Esophagus mucosa (tissue), 1 donor: ENCODE results near the gene RASSF4. TPM values are rescaled to one million over a fixed set of nuclear protein-coding genes. Genes with fewer than 3 reads are reported as not detected.

ENCODE experiments used
- ATAC-seq: fragments of 200-7000 bp; cut with Tn5 transposase; one replicate; pipeline ENCODE4 v1.9.1; 2020
- total RNA-seq: library from RNA; stranded (reverse); gene quantifications from one replicate; pipeline ENCODE4 v1.2.4, GENCODE V29; 2023
- donor health status: DM: yes; HTN: yes; CAD: no.

The RASSF4 gene
- total RNA-seq, 1 donor from 2014 or later: 2.3 TPM

DNA sequence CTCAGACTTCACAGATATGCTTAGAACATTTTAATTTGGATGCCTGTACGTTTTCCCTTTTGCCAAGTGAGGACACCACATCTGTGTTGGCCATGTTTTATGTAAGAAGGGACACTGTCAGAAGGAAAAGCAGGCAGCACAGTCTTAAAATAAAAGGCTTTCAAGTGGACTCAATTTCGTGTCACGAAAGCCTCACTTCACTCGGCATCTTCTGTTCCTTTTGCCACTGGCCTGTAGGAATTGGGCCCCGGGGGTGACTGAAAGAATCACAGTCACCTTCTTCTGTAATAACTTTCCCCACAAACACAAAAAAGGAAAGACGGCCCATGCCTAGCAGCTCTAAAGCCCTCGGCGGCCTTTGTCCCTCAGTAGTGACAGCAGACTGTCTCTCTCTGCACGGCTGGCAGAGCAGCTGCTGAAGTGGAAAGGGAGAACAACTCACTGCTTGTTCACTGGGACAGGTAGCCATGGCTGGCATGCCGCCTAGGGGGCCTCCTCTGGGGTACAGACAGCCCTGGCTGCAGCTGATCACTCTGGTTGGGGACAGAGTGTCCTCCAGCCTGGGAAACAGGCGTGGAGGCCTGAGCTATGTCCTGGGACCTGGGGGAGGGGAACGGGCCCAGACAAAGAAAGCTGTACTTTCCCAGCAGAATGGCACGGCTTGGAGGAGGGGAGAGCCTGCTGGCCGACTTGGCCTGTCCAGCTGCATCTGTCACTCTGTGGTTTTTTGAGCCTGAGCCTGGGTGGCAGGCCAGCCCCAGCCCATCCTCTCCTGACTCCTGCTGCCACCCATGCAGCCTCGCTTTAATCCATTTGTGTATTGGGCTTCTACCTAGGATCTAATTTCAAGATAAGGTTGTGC is 4.4 kb downstream of the RASSF4 start:
- ATAC-seq: no peak

DNA sequence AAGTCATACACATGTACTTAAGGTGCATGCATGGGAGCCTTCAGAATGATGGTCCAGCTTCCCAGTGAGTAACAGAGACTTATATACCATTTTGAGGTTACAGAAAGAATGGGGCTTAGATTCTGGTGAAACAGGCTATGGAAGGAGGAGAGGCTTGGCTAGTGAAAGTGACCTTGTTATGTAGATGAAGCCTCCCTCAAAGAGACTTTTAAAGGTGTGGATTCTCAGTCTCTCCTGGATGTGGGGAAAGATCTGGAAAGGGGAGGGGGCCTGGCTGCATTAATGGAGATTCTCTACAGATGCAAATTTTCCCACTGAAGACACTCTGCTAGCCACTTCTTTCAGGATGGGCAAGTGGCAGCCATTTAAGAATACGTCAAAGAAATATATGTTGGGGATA is 5.5 kb downstream of the RASSF4 start:
- ATAC-seq: no peak

DNA sequence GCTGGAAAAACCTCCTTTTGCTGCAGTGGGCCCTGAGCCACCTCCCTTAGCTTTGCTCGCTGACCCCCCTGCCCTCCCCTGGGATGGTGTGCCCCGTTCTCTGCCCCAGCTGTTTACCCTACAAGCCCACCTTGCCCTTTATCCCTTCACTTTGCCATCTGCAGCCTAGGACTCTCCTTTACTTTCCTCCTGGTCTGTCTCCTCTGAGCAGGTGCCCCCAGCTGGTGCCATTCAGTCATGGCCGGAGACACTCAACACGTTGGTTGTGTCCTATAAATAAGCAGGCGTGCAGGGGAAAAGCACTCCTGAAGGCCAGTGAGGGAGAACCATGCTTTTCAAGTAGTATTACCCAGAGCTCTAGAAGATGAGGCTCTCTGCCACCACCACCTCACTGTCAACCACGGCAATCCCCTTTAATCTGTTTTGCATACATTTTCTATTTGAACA is 6.1 kb downstream of the RASSF4 start:
- no peak for ATAC-seq

DNA sequence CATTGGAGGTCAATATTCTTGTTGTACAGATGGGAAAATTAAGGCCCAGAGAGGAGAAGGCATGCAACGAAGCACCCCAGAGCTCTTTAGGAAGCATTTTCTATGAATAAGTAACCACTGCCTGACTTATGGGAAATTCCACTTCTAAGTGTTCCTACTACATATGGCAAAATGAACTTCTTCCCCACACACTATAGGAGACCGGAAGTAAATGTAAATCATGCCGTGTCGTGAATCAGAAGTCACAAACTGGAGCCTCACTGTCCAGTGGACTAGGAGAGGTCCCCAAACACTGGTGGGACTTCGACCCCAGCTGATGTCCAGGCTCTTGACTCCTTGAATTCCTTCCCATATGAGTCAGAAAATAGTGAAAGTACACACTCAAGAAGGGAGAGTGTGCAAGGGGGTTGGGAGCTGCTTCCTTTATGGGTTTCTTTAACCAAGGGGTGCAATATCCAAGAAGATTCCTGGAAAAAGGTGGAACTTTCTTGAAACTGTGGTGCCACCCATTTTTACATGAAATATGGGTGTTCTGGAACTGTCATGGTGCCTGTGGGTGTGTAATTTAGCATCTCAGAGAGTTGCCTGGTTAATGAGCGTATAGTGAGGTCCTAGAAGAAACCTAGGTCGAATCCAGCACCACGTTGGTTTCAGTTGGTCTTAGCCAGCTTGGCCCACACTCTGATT is 6.7 kb downstream of the RASSF4 start:
- no peak for ATAC-seq

DNA sequence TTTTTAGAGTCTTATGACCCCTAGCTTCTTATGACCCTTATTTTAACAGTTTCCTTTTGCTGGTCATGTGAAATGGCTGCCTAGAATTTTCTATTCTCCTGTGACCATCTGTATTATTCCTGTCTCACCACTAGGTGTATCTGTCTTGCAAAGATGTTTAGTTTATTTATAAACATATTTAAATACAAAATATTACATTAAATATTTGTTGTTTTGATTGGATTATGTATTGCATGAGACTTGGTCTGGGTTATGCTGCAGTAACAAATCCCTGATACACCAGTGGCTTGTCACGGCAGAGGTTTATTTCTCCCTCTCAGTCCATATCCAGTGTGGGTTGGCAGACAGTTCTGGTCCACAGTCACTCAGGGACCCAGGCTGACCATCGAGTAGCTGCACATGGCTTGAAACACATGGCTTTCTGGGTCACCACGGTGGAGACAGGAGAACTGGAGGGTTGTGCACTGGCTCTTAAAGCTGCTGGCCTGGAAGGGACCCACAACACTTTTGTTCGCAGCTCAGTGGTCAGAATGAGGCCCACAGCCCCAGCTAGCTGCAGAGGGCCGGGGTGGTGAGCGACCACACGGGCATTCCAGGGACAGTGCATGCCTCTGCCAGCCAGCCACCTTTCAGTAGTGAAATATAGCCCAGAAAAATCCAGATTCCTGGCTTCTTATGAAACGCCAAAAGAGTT is 7.4 kb downstream of the RASSF4 start:
- ATAC-seq: no peak

DNA sequence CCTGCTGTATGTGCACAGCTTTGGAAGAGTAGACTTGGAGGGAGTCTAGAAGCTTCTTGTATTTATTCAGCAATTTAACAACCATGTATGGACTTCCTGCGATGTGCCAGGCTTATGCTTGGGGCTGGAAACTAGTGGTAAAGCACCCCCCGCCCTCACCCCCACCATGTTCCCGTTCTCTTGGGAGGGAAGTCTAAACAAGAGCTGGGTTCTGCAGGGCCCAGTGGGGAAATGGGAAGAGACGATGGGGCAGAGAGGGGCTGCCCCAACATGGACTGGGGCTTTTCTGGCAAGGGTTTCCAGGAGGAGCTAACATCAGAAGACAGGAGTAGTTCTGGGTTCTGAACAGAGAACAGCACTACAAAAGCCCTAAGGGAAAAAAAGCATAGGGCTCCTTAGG is 8.0 kb downstream of the RASSF4 start:
- ATAC-seq: no peak

DNA sequence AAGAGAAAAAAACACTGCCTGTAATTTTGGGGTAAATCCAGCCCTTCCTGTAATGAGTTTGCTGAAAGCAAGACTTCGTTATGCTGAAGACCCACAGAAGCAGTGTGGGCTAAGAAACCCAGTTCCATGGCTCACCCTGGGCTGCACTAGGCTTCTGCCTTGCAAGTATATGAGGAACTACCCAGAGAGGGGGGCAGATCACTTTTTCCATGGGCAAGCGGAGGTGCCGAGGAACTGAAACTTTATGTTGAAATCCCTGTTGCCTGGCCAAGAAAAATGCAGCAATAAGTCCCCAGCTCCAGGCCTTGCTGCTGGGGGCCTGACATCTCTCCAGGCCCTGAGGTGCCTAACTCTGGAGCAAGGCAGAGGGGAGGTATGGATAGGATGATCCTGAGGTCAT is 8.5 kb downstream of the RASSF4 start:
- no peak for ATAC-seq

DNA sequence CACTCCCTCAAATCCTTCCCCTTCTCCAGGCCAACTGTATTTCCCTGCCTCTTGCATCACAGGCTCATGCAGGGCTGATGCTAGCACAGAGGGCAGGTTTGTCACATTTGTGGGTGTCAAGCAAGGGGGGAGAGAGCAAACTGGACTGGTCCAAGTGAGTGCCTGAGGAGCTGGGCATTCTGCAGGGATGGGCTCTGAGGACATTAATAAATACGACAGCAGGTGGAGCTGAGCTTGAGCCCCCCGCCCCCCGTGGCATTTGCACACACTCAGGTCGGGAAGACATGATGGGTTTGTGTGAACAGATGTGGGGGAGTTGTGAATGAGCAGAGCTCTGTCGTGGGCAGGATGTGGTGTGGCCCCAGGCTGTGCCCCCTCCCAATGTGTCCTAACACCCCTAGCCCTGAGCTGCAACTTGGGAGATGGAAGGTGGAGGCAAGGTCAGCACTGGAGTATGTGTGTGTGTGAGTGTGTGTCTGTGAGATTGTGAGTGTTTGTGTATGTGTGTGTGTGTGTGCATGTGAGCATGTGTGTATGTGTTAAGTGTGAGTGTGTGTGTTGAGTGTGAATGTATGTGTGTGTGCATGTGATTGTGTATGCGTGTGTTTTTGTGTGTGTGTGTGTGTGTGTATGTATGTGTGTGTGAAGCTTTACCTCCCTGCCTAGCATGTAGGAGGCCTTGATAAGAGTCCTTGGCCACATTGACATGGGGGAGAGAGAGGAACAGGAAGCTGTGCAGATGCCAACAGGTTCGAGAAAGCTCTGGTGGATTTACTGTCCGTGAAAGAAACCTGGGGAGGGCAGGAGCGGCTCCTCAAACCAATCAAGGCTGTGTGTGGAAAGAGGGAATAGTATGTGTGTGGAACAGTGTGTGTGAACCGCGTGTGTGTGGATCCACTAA is 9.1 kb downstream of the RASSF4 start:
- no peak for ATAC-seq

DNA sequence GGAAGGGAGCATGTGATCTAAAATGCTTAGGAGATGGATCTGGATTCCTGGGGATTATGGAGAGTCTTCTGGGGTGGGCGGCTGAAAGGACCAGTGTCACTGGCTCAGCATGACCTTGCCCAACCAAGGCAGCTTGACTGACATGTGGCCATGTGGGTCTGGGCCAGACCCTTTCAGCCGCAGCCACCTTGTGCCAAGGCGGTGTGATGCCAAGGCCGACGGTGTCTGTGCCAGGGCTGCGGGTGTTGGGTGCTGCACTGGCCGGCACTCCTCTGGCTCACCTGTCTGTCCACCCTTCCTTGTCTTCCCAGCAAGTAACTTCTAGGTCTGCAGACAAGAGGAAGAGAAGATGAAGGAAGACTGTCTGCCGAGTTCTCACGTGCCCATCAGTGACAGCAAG is 10.3 kb downstream of the RASSF4 start:
- no peak for ATAC-seq

DNA sequence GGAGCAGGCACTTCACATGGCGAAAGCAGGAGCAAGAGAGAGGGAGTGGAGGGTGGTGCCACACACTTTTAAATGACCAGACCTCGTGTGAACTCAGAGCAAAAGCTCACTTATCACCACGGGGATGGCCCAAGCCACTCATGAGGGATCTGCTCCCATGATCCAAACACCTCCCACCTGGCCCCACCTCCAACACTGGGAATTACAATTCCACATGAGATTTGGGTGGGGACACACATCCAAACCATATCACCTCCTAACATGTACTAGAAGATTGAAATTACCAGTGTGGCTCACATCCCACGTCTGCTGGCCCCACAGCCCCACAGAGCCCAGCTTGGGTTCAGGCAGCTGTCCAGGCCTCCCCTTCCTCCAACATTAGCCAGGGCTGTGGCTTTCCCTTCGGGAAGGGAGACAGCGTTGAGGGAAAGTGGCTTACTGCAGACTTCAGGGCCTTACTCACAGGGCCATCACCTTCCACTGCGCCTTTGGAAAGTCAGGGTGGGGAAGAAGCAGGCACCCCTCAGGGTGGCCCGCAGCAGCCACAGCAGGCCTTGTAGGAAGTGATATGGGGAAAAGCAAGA is 11.3 kb downstream of the RASSF4 start:
- no peak for ATAC-seq

DNA sequence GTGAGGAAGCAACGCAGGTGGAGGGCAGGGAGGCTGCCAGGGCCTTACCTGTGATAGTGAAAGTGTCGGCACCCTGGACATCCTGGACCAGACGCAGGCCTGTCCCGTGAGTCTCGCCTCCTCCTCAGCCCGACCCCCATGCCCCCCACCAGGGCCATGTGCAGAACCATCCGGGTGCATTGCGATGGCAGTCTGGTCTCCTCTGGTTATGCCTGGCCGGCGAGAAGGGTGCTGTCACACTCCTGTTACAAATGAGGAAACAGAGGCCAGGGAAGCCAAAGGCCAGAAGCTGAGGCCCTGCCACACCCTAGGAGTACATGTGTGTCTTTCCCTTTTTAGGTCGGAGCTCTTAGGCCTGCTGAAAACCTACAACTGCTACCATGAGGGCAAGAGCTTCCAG is 11.8 kb downstream of the RASSF4 start:
- no peak for ATAC-seq

DNA sequence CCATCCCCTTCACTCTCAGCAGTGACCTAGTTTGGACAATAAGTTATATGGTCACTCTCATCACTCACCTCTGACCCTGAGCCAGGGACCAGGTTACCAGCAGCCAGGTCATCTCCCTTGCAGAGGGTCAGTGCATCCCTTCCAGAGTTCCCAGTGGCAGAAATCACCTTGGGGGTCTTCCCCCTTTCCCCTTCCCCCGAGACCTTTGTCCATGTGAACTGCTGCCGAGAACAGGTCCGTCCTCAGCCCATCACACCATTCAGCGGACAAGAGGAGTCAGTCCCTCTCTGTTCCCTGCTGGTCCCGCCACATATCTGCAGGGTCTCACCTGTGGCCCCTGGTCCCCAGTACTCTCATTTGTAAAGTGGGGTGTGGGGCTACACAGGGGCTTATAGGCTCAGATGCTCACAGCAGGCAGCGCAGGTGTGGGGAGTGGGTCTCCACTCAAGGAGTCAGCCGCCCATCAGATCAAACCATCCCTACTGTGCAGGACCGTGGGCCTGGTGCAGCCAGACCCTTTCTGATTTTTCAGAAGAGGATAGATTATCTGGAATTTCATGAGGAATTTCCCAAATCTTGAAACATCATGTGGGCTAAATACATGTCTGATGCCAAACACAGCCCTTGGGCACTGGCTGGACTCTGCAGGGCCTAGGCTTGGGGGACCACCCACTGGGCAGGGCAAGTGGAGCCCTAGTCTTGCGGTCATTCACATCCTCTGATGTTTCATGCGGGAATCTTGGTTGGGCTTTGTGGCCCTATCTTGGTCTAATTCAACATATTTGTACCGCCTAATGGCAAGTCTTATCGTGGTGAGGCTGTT is 12.5 kb downstream of the RASSF4 start:
- no peak for ATAC-seq

DNA sequence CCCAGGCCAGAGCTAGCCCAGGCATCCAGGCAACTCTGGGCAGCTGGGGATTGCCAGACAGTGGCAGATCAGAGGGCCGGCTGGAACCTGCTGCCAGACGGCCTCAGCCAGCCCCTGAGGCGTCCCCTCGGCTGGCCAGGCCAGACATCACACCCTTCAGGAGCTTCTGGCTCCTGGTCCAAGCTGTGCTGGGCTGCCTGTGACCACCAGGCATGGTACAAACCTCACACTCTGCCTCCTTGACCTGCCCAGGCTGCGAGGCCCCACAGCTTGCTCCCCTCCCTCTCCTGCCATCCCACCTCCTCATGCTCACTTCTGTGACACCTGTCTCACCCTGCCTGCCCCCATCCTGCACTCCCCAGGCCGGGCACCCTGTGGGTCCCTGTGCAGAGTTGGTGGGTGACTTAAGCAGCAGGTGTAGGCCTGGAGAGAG is 13.3 kb downstream of the RASSF4 start:
- no peak for ATAC-seq

DNA sequence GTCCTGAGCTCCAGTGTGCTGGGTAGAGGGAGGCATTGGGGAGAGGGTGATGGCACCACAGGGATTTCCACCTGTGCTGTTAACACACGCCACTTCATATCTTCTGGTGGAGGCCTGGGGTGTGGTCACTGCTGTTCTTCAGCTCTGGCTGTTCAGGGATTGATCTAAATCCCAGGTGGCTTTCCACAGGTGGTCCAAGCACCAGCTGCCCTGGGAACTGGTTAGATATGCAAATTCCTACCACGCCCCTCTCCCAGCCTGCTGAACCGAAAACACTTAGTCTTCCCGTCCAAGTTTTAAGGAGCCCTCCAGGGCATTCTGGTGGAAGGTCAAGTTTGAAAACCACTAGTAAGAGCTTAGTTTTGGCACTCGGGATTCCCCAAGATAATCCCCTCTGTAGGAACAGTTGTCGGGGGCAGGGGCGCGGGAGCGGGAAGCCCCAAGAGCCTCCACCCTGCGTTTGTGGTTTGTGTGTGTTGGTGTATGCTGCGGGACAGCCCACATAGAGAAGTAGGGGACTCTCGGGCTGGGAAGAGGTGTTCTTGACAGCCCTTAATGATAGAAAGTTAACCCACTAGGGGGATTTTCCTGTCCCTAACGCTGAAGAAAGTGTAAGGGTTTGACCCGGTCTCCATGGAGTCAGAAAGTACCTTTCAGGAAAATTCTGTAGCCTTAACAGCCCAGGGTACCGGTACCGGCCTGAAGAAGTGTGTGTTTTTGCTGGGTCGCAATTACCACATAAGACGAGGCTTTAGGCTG is 13.9 kb downstream of the RASSF4 start:
- ATAC-seq: no peak

DNA sequence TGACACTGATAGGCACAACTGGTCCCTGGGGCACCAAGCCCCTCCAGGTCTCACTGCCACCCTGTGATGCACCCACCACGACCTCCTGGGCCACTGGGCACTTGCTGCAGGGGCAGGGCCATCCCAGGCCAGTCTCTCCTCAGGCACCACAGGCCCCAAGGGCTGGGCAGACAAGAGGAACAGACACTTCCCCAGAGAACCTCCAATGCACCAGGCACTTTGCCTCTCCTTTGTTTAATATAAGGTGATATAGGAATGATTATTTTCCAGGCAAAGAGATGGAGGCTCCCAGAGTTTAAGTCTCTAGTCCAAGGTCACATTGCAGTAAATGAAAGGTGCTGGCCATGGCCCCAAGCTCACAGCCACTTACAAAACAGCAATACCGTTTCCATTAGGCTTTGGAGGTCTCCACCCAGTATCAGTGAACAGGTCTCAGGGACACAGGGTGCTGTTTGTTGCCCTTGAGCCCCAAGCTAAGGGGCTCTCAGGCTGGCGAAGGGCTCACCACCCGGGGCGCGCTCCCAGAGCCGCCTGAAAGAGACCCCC is 14.6 kb downstream of the RASSF4 start:
- ATAC-seq: no peak

DNA sequence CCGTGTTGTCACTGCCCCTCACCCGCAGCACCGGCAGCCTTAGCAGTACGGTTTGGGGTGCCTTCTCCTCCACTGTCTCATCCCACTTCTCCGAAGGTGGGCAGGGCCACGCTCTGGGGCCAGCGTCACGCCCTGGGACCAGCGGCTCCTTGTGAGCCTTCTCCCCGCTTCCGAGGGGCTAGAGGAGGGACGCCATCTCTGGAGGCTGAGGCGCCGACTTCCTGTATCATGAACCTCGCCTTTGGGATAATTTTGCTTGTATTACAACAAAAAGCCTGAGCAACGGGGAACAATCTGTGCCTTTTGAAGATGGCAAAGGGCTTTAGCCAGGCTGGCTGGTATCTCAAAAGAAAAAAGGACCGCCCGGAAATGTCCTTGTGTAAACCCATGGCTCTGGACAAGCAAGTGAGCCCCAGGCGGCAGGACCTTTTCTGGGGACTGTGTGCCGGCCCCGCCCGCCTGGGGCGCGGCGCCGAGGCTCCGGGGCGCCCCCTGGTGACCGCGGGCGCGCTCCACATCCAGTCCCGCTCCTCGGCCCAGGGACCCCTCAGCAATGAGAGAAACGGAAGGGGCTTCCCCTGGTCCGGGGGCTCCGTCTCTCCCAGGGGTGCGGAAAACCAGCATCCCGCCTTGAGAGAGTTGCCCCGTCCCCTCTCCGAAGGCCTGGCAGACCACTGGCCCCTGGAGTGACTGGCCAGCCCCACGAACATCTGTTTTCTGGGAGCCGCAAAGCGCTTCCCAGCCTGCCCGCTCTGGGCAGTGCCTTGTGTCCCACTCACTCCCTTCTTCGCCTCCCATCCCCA is 15.2 kb downstream of the RASSF4 start:
- ATAC-seq: peak; percentile 66

DNA sequence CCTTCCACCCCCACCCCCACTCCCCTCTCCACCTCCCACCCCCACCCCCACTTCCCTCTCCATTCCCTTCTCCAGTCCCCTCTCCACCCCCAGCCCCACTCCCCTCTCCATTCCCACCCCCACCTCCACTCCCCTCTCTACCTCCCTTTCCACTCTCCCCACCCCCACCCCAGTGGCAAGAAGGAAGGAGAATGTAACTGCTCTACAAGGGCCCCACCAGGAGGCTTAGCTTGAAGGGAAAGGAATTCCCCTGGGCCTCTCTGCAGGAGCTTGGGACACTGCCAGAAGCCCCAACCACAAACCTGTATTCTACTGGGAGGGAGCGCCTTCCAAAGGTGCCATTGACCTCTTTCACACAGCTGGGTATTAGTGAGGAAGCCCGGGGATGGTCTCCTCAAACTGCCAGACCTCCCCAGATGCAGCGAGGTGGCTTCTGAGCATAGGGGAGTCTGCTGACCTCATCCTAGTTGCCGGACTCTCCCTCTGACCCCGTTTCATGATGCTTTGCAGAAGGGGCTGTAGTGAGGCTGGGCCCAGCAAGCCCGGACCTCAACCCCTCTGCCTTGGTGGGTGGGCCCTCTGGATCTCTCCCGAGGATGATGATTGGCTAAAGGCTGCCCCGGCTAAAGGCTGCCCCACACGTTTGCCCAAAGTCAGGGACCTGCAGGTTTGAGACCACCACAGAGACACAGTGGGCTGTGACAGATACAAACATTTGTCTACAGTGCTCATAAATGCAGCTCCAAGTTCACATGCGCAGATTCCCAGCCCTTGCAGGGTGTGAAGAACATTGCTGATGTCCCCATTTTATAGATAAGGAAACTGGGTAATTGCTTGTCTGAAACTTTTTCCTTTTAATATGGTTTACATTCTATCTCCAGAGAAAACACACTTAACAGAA is 16.1 kb downstream of the RASSF4 start:
- no peak for ATAC-seq
